Erythroblast (primary cell): Measurements from ENCODE around the gene TEDC2.

Experiments used
- GATA1 ChIP-seq: IDR thresholded peaks from 2 replicates; pipeline ENCODE4 v1.6.1; 2011; ENCODE audit warnings: low read depth, mild to moderate bottlenecking, control low read depth, low read length, moderate library complexity
- POLR2A ChIP-seq: IDR thresholded peaks from 2 replicates; pipeline ENCODE4 v1.6.1; 2011; ENCODE audit warnings: mild to moderate bottlenecking, low read length

DNA sequence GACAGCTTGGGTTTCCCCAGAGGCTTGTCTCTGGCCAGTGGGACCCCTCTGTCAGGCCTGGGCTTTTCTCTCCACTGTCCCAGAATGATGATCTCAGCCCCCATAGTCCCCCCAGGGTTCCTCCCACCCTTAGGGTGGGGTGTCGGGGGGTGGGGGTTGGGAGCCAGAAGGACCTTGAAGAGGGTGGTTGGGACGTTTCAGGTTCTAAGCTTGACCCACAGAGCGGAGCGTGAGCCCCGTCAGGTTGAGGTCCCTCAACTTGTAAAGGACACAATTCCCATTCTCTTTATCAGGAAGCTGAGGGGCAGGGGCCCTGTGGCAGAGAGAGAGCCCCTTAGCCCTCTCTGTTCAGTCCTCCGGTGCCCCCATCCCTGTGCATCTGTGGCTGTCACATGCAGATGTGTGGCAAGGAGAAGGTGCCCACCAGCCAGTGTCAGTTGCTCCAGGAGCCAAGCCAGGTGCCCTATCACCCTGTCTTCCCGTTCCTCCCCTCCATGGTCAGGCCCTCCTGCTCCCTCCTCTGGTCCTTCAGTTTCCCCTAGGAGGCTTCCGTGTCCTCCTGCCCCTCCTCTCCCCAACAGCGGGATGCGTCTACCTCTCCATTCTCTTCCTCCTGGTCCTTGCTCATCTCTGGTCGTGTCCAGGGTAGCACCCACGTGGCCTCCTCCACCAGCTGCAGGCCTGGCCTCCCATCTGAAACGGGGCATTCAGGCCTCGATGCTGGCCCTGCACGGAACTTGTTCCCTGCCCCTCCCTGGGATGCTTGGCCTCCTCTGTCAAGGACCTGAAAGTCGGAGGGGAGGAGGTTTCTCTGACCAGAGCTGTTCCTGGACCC is 9.7 kb downstream of the TEDC2 start:
- TF ChIP-seq POLR2A (no peak), GATA1 (no peak)
